Keratinocyte (primary cell): ENCODE results near the gene TSPAN7. TPM values are rescaled to one million over a fixed set of nuclear protein-coding genes. Genes with fewer than 3 reads are reported as not detected.

ENCODE experiments used
- DNase-seq: peaks from one replicate; pipeline ENCODE4 v3.0.0-alpha.2; 2011; ENCODE audit warnings: low read depth, missing footprints, low spot score
- FAIRE-seq: peaks from 2 replicates; lab custom pipeline; 2011; peaks lifted over from hg19 to GRCh38; lab: Jason Lieb, UNC
- H2AFZ ChIP-seq: 2 replicates; pipeline ENCODE4 v1.6.0; 2012; ENCODE audit warnings: low read length, control low read depth, inconsistent platforms; ENCODE audit not compliant: control insufficient read depth
- H3K27ac ChIP-seq: 2 replicates; pipeline ENCODE4 v1.5.1; 2011; ENCODE audit warnings: low read length; ENCODE audit not compliant: control insufficient read depth, insufficient read depth
- H3K27me3 ChIP-seq: 3 replicates; pipeline ENCODE4 v1.6.0; 2011; ENCODE audit warnings: low read length; ENCODE audit not compliant: control insufficient read depth, insufficient read depth; ENCODE audit errors: extremely low read depth
- H3K36me3 ChIP-seq, 2 experiments: 2 replicates in 1 of 2; 3 replicates in 1 of 2; pipeline ENCODE4 v1.5.1; 2011; ENCODE audit warnings: low read length in 2 of 2, mild to moderate bottlenecking in 1 of 2; ENCODE audit not compliant: control insufficient read depth in 2 of 2, insufficient read depth in 2 of 2; ENCODE audit errors: extremely low read depth in 1 of 2
- H3K4me1 ChIP-seq: 3 replicates; pipeline ENCODE4 v1.5.1; 2011; ENCODE audit warnings: low read length; ENCODE audit not compliant: control insufficient read depth, insufficient read depth; ENCODE audit errors: extremely low read depth
- H3K4me2 ChIP-seq: 3 replicates; pipeline ENCODE4 v1.6.0; 2011; ENCODE audit warnings: low read depth, low read length; ENCODE audit not compliant: control insufficient read depth, insufficient read depth; ENCODE audit errors: extremely low read depth
- H3K4me3 ChIP-seq, 3 experiments: fragments of 200-600 bp in 1 of 3; sonication (generic) in 1 of 3; 2 replicates in 2 of 3; 3 replicates in 1 of 3; pipeline ENCODE4 v1.5.1; 2011 to 2016; ENCODE audit warnings: low read length in 3 of 3, mild to moderate bottlenecking in 3 of 3, control low read depth in 2 of 3, inconsistent platforms in 1 of 3, low read depth in 1 of 3, mixed read lengths in 1 of 3, mixed run types in 1 of 3, moderate library complexity in 1 of 3; ENCODE audit not compliant: control insufficient read depth in 2 of 3, insufficient read depth in 2 of 3; ENCODE audit errors: extremely low read depth in 1 of 3
- H3K79me2 ChIP-seq: 2 replicates; pipeline ENCODE4 v1.6.0; 2012; ENCODE audit warnings: low read length; ENCODE audit not compliant: control insufficient read depth, insufficient read depth
- H3K9ac ChIP-seq: 3 replicates; pipeline ENCODE4 v1.6.0; 2011; ENCODE audit warnings: low read length; ENCODE audit not compliant: control insufficient read depth, insufficient read depth; ENCODE audit errors: extremely low read depth
- H3K9me1 ChIP-seq: 3 replicates; pipeline ENCODE4 v1.6.0; 2011; ENCODE audit warnings: low read length; ENCODE audit not compliant: control insufficient read depth, insufficient read depth; ENCODE audit errors: extremely low read depth
- H3K9me3 ChIP-seq: 2 replicates; pipeline ENCODE4 v1.5.1; 2012; ENCODE audit warnings: low read depth, low read length; ENCODE audit not compliant: control insufficient read depth
- H4K20me1 ChIP-seq: 3 replicates; pipeline ENCODE4 v1.6.0; 2011; ENCODE audit warnings: low read length; ENCODE audit not compliant: control insufficient read depth, insufficient read depth; ENCODE audit errors: extremely low read depth
- CTCF ChIP-seq, 3 experiments: IDR thresholded peaks in 1 of 3; conservative IDR thresholded peaks in 1 of 3; optimal IDR thresholded peaks in 1 of 3; 2 replicates in 2 of 3; 3 replicates in 1 of 3; pipeline versions ENCODE3 to v1.5.1; 2011; ENCODE audit warnings: low read length in 3 of 3, mild to moderate bottlenecking in 3 of 3, moderate library complexity in 2 of 3, control low read depth in 1 of 3, inconsistent platforms in 1 of 3; ENCODE audit not compliant: insufficient read depth in 2 of 3; ENCODE audit errors: extremely low read depth in 1 of 3
- EZH2 ChIP-seq: IDR thresholded peaks from one replicate; pipeline ENCODE4 v1.6.1; 2012; ENCODE audit warnings: inconsistent platforms, mild to moderate bottlenecking, low read length, moderate library complexity
- dilution Hi-C: fragments of 300-500 bp; cut with MboI; formaldehyde crosslinking; loops from one replicate; pipeline ENCODE4 v1.7.0; 2020; ENCODE audit warnings: low sequenced_read_pairs; ENCODE audit not compliant: extremely low pct_ligation_motif_present
- polyA plus RNA-seq, 5 experiments: library from polyadenylated mRNA; depleted of rRNA in 3 of 5; stranded (reverse) in 3 of 5; stranded (forward) in 1 of 5; unstranded in 1 of 5; fragments of >200 nt; gene quantifications; 1 replicate in 1 of 5; 2 replicates in 3 of 5; 3 replicates in 1 of 5; pipeline versions ENCODE4 v1.2.1 to v1.2.3, GENCODE V29; 2011 to 2012; ENCODE audit warnings: missing spikeins in 2 of 5, low read depth in 1 of 5, low replicate concordance in 1 of 5

The TSPAN7 gene
- polyA plus RNA-seq, 1 donor (not counting 4 experiments of a cell fraction or from before 2014, with no cell fraction given) = 2.3 TPM

- Histone ChIP-seq H3K79me2 (no peaks in the 10 kb centered on the region), H3K4me3 (no peak overlapping the region), H3K27me3 (no peaks in the 10 kb centered on the region), H3K4me1 (no peaks in the 10 kb centered on the region), H3K9ac (no peak overlapping the region), H2AFZ (no peak overlapping the region), H3K9me3 (no peaks in the 10 kb centered on the region), H3K4me2 (no peak overlapping the region), H3K9me1 (no peaks in the 10 kb centered on the region), H3K36me3 (no peaks in the 10 kb centered on the region), H3K27ac (no peak overlapping the region), H4K20me1 (no peaks in the 10 kb centered on the region)
- DNase-seq = no peak
- no peak for FAIRE-seq
- dilution Hi-C loops = no loop called here
- TF ChIP-seq CTCF (optimal IDR thresholded peaks at IDR 0.05 in 1 of 3, IDR thresholded peaks at IDR 0.05 in 1 of 3, conservative IDR thresholded peaks at IDR 0.05 in 1 of 3; ENCODE audit: extremely low read depth in 1 of 3, insufficient read depth in 2 of 3, low read length in 3 of 3) (no peak), EZH2 (no peak)
Measured at GRCh38 chrX:38649221-38649620, 87.9 kb downstream of the TSPAN7 start.

- H3K9ac ChIP-seq = no peak overlapping the region
- H3K36me3 ChIP-seq = no peaks in the 10 kb centered on the region
- no peak overlapping the region for H2AFZ ChIP-seq
- no peaks in the 10 kb centered on the region for H4K20me1 ChIP-seq
- DNase-seq (no peak), FAIRE-seq (no peak)
- no peak overlapping the region for H3K27ac ChIP-seq
- no peak overlapping the region for H3K4me2 ChIP-seq
- H3K9me1 ChIP-seq = no peaks in the 10 kb centered on the region
- no peak for TF ChIP-seq EZH2
- no peak for TF ChIP-seq CTCF (optimal IDR thresholded peaks at IDR 0.05 in 1 of 3, IDR thresholded peaks at IDR 0.05 in 1 of 3, conservative IDR thresholded peaks at IDR 0.05 in 1 of 3; ENCODE audit: extremely low read depth in 1 of 3, insufficient read depth in 2 of 3, low read length in 3 of 3)
- H3K9me3 ChIP-seq = no peaks in the 10 kb centered on the region
- no peaks in the 10 kb centered on the region for H3K79me2 ChIP-seq
- H3K4me3 ChIP-seq = no peak overlapping the region
- dilution Hi-C loops = no loop called here
- no peaks in the 10 kb centered on the region for H3K4me1 ChIP-seq
- H3K27me3 ChIP-seq = no peaks in the 10 kb centered on the region
Measured at GRCh38 chrX:38649674-38650647, 88.6 kb downstream of the TSPAN7 start.
